ENCODE data around the gene TMEM252.

- TF ChIP-seq CTCF (IDR thresholded peaks at IDR 0.05) (no peak), POLR2A (IDR thresholded peaks at IDR 0.05) (no peak), EP300 (IDR thresholded peaks at IDR 0.05) (no peak)
These were observed 26.7 kb downstream of the TMEM252 start for GRCh38 chr9:68513981-68514380.

All from tibial nerve (tissue), 4 donors.